H1 (cell line): ENCODE measurements around the gene MDM1. TPM values are rescaled to one million over a fixed set of nuclear protein-coding genes. Genes with fewer than 3 reads are reported as not detected.

Experiments used
- CTCF ChIA-PET: fragments of 300-600 bp; sonication (Branson Sonifier 250); formaldehyde crosslinking; loops from one replicate; lab custom pipeline; 2021; ENCODE audit not compliant: partially characterized antibody; lab: Charles Lee
- POLR2A ChIA-PET: fragments of 300-600 bp; sonication (Branson Sonifier 250); formaldehyde crosslinking; loops from one replicate; lab custom pipeline; 2021; ENCODE audit warnings: inconsistent platforms; ENCODE audit not compliant: partially characterized antibody; lab: Charles Lee
- DNase-seq, 2 experiments: peaks; one replicate each; pipeline versions ENCODE4 v3.0.0 to v3.0.0-alpha.2; 2010 to 2022; ENCODE audit warnings: low spot score in 2 of 2, low read depth in 1 of 2, mixed read lengths in 1 of 2
- FAIRE-seq: peaks from 2 replicates; lab custom pipeline; 2011; peaks lifted over from hg19 to GRCh38; lab: Jason Lieb, UNC
- H2AFZ ChIP-seq: 2 replicates; pipeline ENCODE4 v1.8.1; 2012; ENCODE audit warnings: low read length, inconsistent platforms
- H2AK5ac ChIP-seq: 2 replicates; pipeline ENCODE4 v1.6.1; 2013; ENCODE audit warnings: low read depth, low read length
- H2BK120ac ChIP-seq: replicated peaks from 2 replicates; pipeline ENCODE3; 2013; ENCODE audit warnings: low read depth, low read length, inconsistent platforms
- H2BK12ac ChIP-seq: 2 replicates; pipeline ENCODE4 v1.6.1; 2013; ENCODE audit warnings: low read depth, low read length
- H2BK15ac ChIP-seq: 2 replicates; pipeline ENCODE4 v1.6.1; 2013; ENCODE audit warnings: low read length
- H2BK20ac ChIP-seq: 2 replicates; pipeline ENCODE4 v1.6.1; 2013; ENCODE audit warnings: low read length
- H2BK5ac ChIP-seq: 2 replicates; pipeline ENCODE4 v1.6.1; 2013; ENCODE audit warnings: low read depth, low read length
- H3K14ac ChIP-seq: 2 replicates; pipeline ENCODE4 v1.6.1; 2013; ENCODE audit warnings: inconsistent platforms; ENCODE audit not compliant: insufficient read length
- H3K18ac ChIP-seq: 2 replicates; pipeline ENCODE4 v1.6.1; 2013; ENCODE audit warnings: low read length; ENCODE audit errors: extremely low read depth
- H3K23ac ChIP-seq: 2 replicates; pipeline ENCODE4 v1.6.1; 2013; ENCODE audit warnings: inconsistent platforms; ENCODE audit not compliant: insufficient read length
- H3K23me2 ChIP-seq: 2 replicates; pipeline ENCODE4 v1.6.1; 2013; ENCODE audit warnings: low read depth, low read length
- H3K27ac ChIP-seq: 2 replicates; pipeline ENCODE4 v1.6.1; 2011; ENCODE audit warnings: low read depth, low read length, inconsistent platforms
- H3K27me3 ChIP-seq, 4 experiments: replicated peaks in 1 of 4; 1 replicate in 1 of 4; 2 replicates in 3 of 4; pipeline versions ENCODE4 v1.6.1 to v1.8.1; 2011 to 2013; ENCODE audit warnings: low read length in 3 of 4, mild to moderate bottlenecking in 3 of 4, inconsistent platforms in 2 of 4, mixed read lengths in 2 of 4, moderate library complexity in 1 of 4; ENCODE audit not compliant: control insufficient read depth in 3 of 4, insufficient read depth in 3 of 4; ENCODE audit errors: extremely low read depth in 1 of 4
- H3K36me3 ChIP-seq, 4 experiments: 2 replicates each; pipeline versions ENCODE4 v1.6.1 to v1.8.1; 2011 to 2013; ENCODE audit warnings: mild to moderate bottlenecking in 4 of 4, low read length in 3 of 4, moderate library complexity in 2 of 4, control low read depth in 1 of 4, inconsistent platforms in 1 of 4; ENCODE audit not compliant: insufficient read depth in 4 of 4, control insufficient read depth in 2 of 4
- H3K4ac ChIP-seq: replicated peaks from 2 replicates; pipeline ENCODE3; 2013; ENCODE audit warnings: low read length, low read depth, mixed read lengths, inconsistent platforms; ENCODE audit not compliant: insufficient read length
- H3K4me1 ChIP-seq, 4 experiments: replicated peaks in 1 of 4; 1 replicate in 1 of 4; 2 replicates in 3 of 4; pipeline versions ENCODE4 v1.6.1 to v1.8.1; 2011 to 2013; ENCODE audit warnings: low read length in 3 of 4, inconsistent platforms in 2 of 4, mixed read lengths in 1 of 4; ENCODE audit not compliant: insufficient read depth in 4 of 4, control insufficient read depth in 3 of 4
- H3K4me2 ChIP-seq, 2 experiments: 2 replicates each; pipeline versions ENCODE4 v1.6.1 to v1.8.1; 2011 to 2013; ENCODE audit warnings: low read depth in 2 of 2, low read length in 2 of 2, control low read depth in 1 of 2, inconsistent platforms in 1 of 2, mild to moderate bottlenecking in 1 of 2; ENCODE audit not compliant: insufficient read depth in 1 of 2
- H3K4me3 ChIP-seq, 4 experiments: fragments of 200-600, 300-600 bp in 1 of 4; sonication (generic), shearing (Covaris generic), sonication (Bioruptor Twin) in 1 of 4; 2 replicates each; pipeline versions ENCODE4 v1.5.1 to v1.8.1; 2011 to 2016; ENCODE audit warnings: low read length in 4 of 4, low read depth in 3 of 4, control low read depth in 2 of 4, inconsistent platforms in 2 of 4, mild to moderate bottlenecking in 2 of 4, mixed read lengths in 1 of 4, moderate library complexity in 1 of 4; ENCODE audit not compliant: insufficient read depth in 2 of 4; ENCODE audit errors: extremely low read depth in 1 of 4
- H3K56ac ChIP-seq: replicated peaks from 2 replicates; pipeline ENCODE3; 2013; ENCODE audit warnings: low read depth, mild to moderate bottlenecking, mixed read lengths, low read length, inconsistent platforms; ENCODE audit not compliant: insufficient read length
- H3K79me1 ChIP-seq: 2 replicates; pipeline ENCODE4 v1.6.1; 2013; ENCODE audit warnings: low read depth, low read length, control low read depth
- H3K79me2 ChIP-seq, 2 experiments: 2 replicates each; pipeline versions ENCODE4 v1.6.1 to v1.8.1; 2012 to 2013; ENCODE audit warnings: low read length in 2 of 2, mild to moderate bottlenecking in 2 of 2, inconsistent platforms in 1 of 2; ENCODE audit not compliant: insufficient read depth in 2 of 2, control insufficient read depth in 1 of 2
- H3K9ac ChIP-seq, 4 experiments: replicated peaks in 1 of 4; 1 replicate in 1 of 4; 2 replicates in 3 of 4; pipeline versions ENCODE4 v1.6.1 to v1.8.1; 2011 to 2013; ENCODE audit warnings: low read depth in 3 of 4, low read length in 3 of 4, control low read depth in 2 of 4, mild to moderate bottlenecking in 2 of 4, moderate library complexity in 2 of 4, inconsistent platforms in 1 of 4; ENCODE audit errors: extremely low read depth in 1 of 4
- H3K9me3 ChIP-seq, 2 experiments: 2 replicates each; pipeline versions ENCODE4 v1.6.1 to v1.8.1; 2012 to 2013; ENCODE audit warnings: mild to moderate bottlenecking in 2 of 2, moderate library complexity in 2 of 2, control low read depth in 1 of 2, inconsistent platforms in 1 of 2, low read depth in 1 of 2, low read length in 1 of 2, mixed read lengths in 1 of 2; ENCODE audit not compliant: insufficient read depth in 2 of 2
- H4K20me1 ChIP-seq, 2 experiments: replicated peaks in 1 of 2; 2 replicates each; pipeline versions ENCODE3 to v1.8.1; 2011 to 2013; ENCODE audit warnings: inconsistent platforms in 2 of 2, low read length in 2 of 2, mild to moderate bottlenecking in 1 of 2; ENCODE audit not compliant: insufficient read depth in 2 of 2, control insufficient read depth in 1 of 2
- H4K5ac ChIP-seq: 2 replicates; pipeline ENCODE4 v1.6.1; 2013; ENCODE audit warnings: low read length, low read depth, mixed read lengths, inconsistent platforms; ENCODE audit not compliant: insufficient read length
- H4K8ac ChIP-seq: 2 replicates; pipeline ENCODE4 v1.8.0; 2013; ENCODE audit warnings: mild to moderate bottlenecking, moderate library complexity, low read length, inconsistent platforms; ENCODE audit not compliant: insufficient read depth; ENCODE audit errors: extremely low read depth
- H4K91ac ChIP-seq: replicated peaks from 2 replicates; pipeline ENCODE3; 2013; ENCODE audit warnings: low read length, mixed read lengths, inconsistent platforms; ENCODE audit not compliant: insufficient read length
- FOSL1 ChIP-seq: IDR thresholded peaks from 2 replicates; pipeline ENCODE4 v1.6.1; 2011; ENCODE audit warnings: mild to moderate bottlenecking, low read depth, low read length, moderate library complexity; ENCODE audit not compliant: insufficient read depth
- JUND ChIP-seq: IDR thresholded peaks from 2 replicates; pipeline ENCODE4 v1.6.1; 2011; ENCODE audit warnings: mild to moderate bottlenecking, improper control_type of control experiment, low read length
- KDM5A ChIP-seq: fragments of 200-600 bp; IDR thresholded peaks from 2 replicates; pipeline ENCODE4 v1.7.1; 2012; ENCODE audit warnings: mild to moderate bottlenecking, low read length, inconsistent platforms, mixed read lengths
- NANOG ChIP-seq: IDR thresholded peaks from 2 replicates; pipeline ENCODE4 v1.6.1; 2011; ENCODE audit warnings: low read length, low read depth, mild to moderate bottlenecking, inconsistent platforms; ENCODE audit not compliant: insufficient read depth, poor library complexity, severe bottlenecking
- POLR2A ChIP-seq, 2 experiments: IDR thresholded peaks; 1 replicate in 1 of 2; 2 replicates in 1 of 2; pipeline ENCODE4 v1.6.1; 2011; ENCODE audit warnings: low read depth in 2 of 2, low read length in 2 of 2, mild to moderate bottlenecking in 2 of 2; ENCODE audit errors: control extremely low read depth in 1 of 2
- ZNF274 ChIP-seq: IDR thresholded peaks from 2 replicates; pipeline ENCODE4 v1.7.0; 2012; ENCODE audit warnings: low read length, borderline replicate concordance; ENCODE audit errors: extremely low read depth
- WGBS, 2 experiments: shearing (Covaris generic) in 1 of 2; methylation state at CpG; one replicate each; pipeline versions ENCODE4 v1.1.6 to v1.1.7; 2013 to 2015; ENCODE audit warnings: low lambda C conversion rate in 2 of 2, mixed read lengths in 2 of 2, inconsistent platforms in 1 of 2, low coverage in 1 of 2, missing lambda C conversion rate in 1 of 2; ENCODE audit not compliant: insufficient replicate concordance in 2 of 2, insufficient coverage in 1 of 2, insufficient read length in 1 of 2; ENCODE audit errors: extremely low coverage in 1 of 2, missing lambda C conversion rate in 1 of 2; 5-methylcytosine and 5-hydroxymethylcytosine counted together
- polyA plus RNA-seq, 7 experiments: library from polyadenylated mRNA; depleted of rRNA in 3 of 7; stranded (reverse) in 5 of 7; unstranded in 2 of 7; fragments of >200 nt in 5 of 7; fragments of 200-250 nt in 2 of 7; gene quantifications; 1 replicate in 5 of 7; 2 replicates in 1 of 7; 4 replicates in 1 of 7; pipeline versions ENCODE4 v1.2.1 to v1.2.3, GENCODE V29; 2011 to 2013; ENCODE audit warnings: missing spikeins in 2 of 7, mixed read lengths in 2 of 7
- total RNA-seq: library from RNA; stranded (reverse); fragmentation: NEBNext Ultra II Directional; extraction: Animal tissue kit (Norgen Biotek cat#: 25700); gene quantifications from 2 replicates; pipeline ENCODE4 v1.2.1, GENCODE V29; 2021
- TF ChIP-seq, protein P1 (sequence below), 3 experiments: IDR thresholded peaks; 1 replicate in 2 of 3; 2 replicates in 1 of 3; pipeline versions ENCODE4 v1.5.1 to v1.6.1; 2011; ENCODE audit warnings: low read length in 3 of 3, mild to moderate bottlenecking in 3 of 3, inconsistent platforms in 2 of 3, low read depth in 1 of 3, moderate library complexity in 1 of 3; ENCODE audit not compliant: insufficient read depth in 1 of 3; ENCODE audit errors: control extremely low read depth in 1 of 3
- TF ChIP-seq, protein P2 (sequence below): IDR thresholded peaks from 2 replicates; pipeline ENCODE4 v1.6.1; 2011; ENCODE audit warnings: low read length, improper control_type of control experiment

Gene MDM1
- total and polyA plus RNA-seq, 2 of the 8 experiments (the other 6 are each of a cell fraction or from before 2014, with no cell fraction given): 3.1 to 10.7 TPM

DNA sequence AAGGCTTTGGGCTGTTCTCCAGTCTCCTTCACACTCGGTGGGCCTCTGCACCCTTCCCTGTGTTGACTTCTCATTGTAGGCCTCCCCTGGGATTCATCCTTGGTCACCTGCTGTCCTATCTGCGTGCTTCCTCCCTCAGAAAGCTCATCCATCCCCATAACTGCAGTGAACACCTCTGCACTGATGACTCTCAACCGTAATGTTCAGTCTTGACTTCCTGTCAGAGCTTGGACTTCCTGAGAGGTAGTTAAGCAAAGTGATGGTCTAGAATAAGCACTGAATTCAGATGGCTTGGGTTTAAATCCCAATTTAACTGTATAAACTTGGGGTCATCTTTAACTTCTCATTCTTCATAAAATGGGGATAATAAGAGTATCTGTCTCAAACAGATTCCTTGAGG is 13.6 kb upstream of the MDM1 start:
- Histone ChIP-seq H3K36me3 (no peaks in the 10 kb centered on the region), H3K23ac (no peak overlapping the region)

More for the DNA sequence above, 13.6 kb upstream of the MDM1 start:
- H2BK12ac ChIP-seq: no peak overlapping the region
- H3K79me1 ChIP-seq: no peaks in the 10 kb centered on the region
- no peak overlapping the region for H4K5ac ChIP-seq
- TF ChIP-seq, protein P1, sequence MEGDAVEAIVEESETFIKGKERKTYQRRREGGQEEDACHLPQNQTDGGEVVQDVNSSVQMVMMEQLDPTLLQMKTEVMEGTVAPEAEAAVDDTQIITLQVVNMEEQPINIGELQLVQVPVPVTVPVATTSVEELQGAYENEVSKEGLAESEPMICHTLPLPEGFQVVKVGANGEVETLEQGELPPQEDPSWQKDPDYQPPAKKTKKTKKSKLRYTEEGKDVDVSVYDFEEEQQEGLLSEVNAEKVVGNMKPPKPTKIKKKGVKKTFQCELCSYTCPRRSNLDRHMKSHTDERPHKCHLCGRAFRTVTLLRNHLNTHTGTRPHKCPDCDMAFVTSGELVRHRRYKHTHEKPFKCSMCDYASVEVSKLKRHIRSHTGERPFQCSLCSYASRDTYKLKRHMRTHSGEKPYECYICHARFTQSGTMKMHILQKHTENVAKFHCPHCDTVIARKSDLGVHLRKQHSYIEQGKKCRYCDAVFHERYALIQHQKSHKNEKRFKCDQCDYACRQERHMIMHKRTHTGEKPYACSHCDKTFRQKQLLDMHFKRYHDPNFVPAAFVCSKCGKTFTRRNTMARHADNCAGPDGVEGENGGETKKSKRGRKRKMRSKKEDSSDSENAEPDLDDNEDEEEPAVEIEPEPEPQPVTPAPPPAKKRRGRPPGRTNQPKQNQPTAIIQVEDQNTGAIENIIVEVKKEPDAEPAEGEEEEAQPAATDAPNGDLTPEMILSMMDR (IDR thresholded peaks at IDR 0.05; ENCODE audit: control extremely low read depth in 1 of 3, insufficient read depth in 1 of 3, low read depth in 1 of 3, low read length in 3 of 3): no peak
- TF ChIP-seq KDM5A: no peak
- TF ChIP-seq NANOG: no peak
- no peak for TF ChIP-seq ZNF274
- TF ChIP-seq, protein P2, sequence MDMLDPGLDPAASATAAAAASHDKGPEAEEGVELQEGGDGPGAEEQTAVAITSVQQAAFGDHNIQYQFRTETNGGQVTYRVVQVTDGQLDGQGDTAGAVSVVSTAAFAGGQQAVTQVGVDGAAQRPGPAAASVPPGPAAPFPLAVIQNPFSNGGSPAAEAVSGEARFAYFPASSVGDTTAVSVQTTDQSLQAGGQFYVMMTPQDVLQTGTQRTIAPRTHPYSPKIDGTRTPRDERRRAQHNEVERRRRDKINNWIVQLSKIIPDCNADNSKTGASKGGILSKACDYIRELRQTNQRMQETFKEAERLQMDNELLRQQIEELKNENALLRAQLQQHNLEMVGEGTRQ: no peak
- TF ChIP-seq FOSL1: no peak
- TF ChIP-seq POLR2A (IDR thresholded peaks at IDR 0.05; ENCODE audit: control extremely low read depth in 1 of 2, low read depth in 2 of 2, low read length in 2 of 2): no peak
- TF ChIP-seq JUND: no peak
- TF ChIP-seq, all 59 proteins: peak for 0
- Histone ChIP-seq H3K9me3 (no peaks in the 10 kb centered on the region), H3K14ac (no peak overlapping the region), H3K27ac (no peak overlapping the region), H3K4me1 (peaks cover 0 to 5% (median 3%) of the 10 kb centered on the region in 4 experiments; a peak in 4 of 7 replicates), H3K23me2 (no peaks in the 10 kb centered on the region), H3K18ac (no peak overlapping the region), H4K91ac (no peak overlapping the region), H3K79me2 (no peaks in the 10 kb centered on the region), H2BK20ac (no peak overlapping the region), H2BK5ac (no peak overlapping the region), H2AFZ (no peak overlapping the region), H3K9ac (no peak overlapping the region), H2AK5ac (no peak overlapping the region), H3K4ac (no peak overlapping the region), H4K20me1 (no peaks in the 10 kb centered on the region), H2BK120ac (no peak overlapping the region), H3K56ac (no peak overlapping the region), H3K27me3 (peaks cover 0 to 5% (median 0%) of the 10 kb centered on the region in 4 experiments; a peak in 1 of 7 replicates), H3K4me2 (no peak overlapping the region), H4K8ac (no peak overlapping the region), H3K4me3 (no peak overlapping the region), H2BK15ac (no peak overlapping the region)
- FAIRE-seq: no peak
- no peak for DNase-seq
- ChIA-PET POLR2A (no interaction called here), CTCF (interaction anchor here (0.6 to 1.2 kb wide), 4 partner anchors 10 to 1184 kb away, joined by 3 read pairs; no protein-coding TSS in a partner anchor)
- WGBS, 2 experiments: 84% methylated on average over 3 of the region's 3 CpGs; no CpG with 5 or more reads in 1 of the 2 experiments
